ENCODE measurements around the gene RNASET2.
A peak's percentile ranks its signal among the peaks of the same experiment; 100 is the strongest.
"Not testable (repeated sequence)": the region's sequence is repeated elsewhere in the genome, so short reads cannot be mapped to it uniquely, and the experiment has no call there.

Gene RNASET2

GRCh38 chr6:166916824-166917223 lies 39.5 kb downstream of the RNASET2 start:
- Mint-ChIP-seq H3K4me3 (no peak overlapping the region), H3K27me3 (no peaks in the 10 kb centered on the region), H3K36me3 (peaks cover 3% of the 10 kb centered on the region)

GRCh38 chr6:166915484-166915883 lies 40.9 kb downstream of the RNASET2 start:
- H3K4me1 Mint-ChIP-seq = peaks cover 12% of the 10 kb centered on the region
- peaks cover 10% of the 10 kb centered on the region for H3K36me3 Mint-ChIP-seq
- H3K27me3 Mint-ChIP-seq; H3K4me3 Mint-ChIP-seq; H3K27ac Mint-ChIP-seq; ATAC-seq (ENCODE audit: low read depth); DNase-seq (ENCODE audit: low spot score in 2 of 2); H3K9me3 Mint-ChIP-seq: not testable (repeated sequence)

More at GRCh38 chr6:166916824-166917223, 39.5 kb downstream of the RNASET2 start:
- ATAC-seq (ENCODE audit: low read depth) (no peak), DNase-seq (ENCODE audit: low spot score in 2 of 2) (no peak)
- H3K4me1 Mint-ChIP-seq = peaks cover 6% of the 10 kb centered on the region
- no peak overlapping the region for H3K27ac Mint-ChIP-seq
- no peaks in the 10 kb centered on the region for H3K9me3 Mint-ChIP-seq

GRCh38 chr6:166914952-166915351 lies 41.4 kb downstream of the RNASET2 start:
- not testable (repeated sequence) for ATAC-seq (ENCODE audit: low read depth); DNase-seq (ENCODE audit: low spot score in 2 of 2); H3K9me3 Mint-ChIP-seq; H3K27me3 Mint-ChIP-seq; H3K27ac Mint-ChIP-seq; H3K4me3 Mint-ChIP-seq
- peaks cover 12% of the 10 kb centered on the region for H3K4me1 Mint-ChIP-seq
- H3K36me3 Mint-ChIP-seq = peaks cover 12% of the 10 kb centered on the region

- Mint-ChIP-seq H3K27ac (no peak overlapping the region), H3K9me3 (no peaks in the 10 kb centered on the region), H3K36me3 (peaks cover 13% of the 10 kb centered on the region), H3K4me1 (peaks cover 40% of the 10 kb centered on the region), H3K4me3 (no peak overlapping the region), H3K27me3 (no peaks in the 10 kb centered on the region)
- DNase-seq (ENCODE audit: low spot score in 2 of 2) = no peak
- no peak for ATAC-seq (ENCODE audit: low read depth)
Observed at GRCh38 chr6:166911248-166911677, 45.1 kb downstream of the RNASET2 start.

- Mint-ChIP-seq H3K36me3 (peaks cover 11% of the 10 kb centered on the region), H3K9me3 (no peaks in the 10 kb centered on the region), H3K4me1 (peaks cover 42% of the 10 kb centered on the region), H3K4me3 (no peak overlapping the region), H3K27ac (no peak overlapping the region), H3K27me3 (no peaks in the 10 kb centered on the region)
- DNase-seq (ENCODE audit: low spot score in 2 of 2) (no peak), ATAC-seq (ENCODE audit: low read depth) (no peak)
Observed at GRCh38 chr6:166910601-166911000, 45.7 kb downstream of the RNASET2 start.

- H3K36me3 Mint-ChIP-seq = peaks cover 10% of the 10 kb centered on the region
- ATAC-seq (ENCODE audit: low read depth) (no peak), DNase-seq (ENCODE audit: low spot score in 2 of 2) (no peak)
- no peaks in the 10 kb centered on the region for H3K9me3 Mint-ChIP-seq
- peaks cover 53% of the 10 kb centered on the region for H3K4me1 Mint-ChIP-seq
- no peak overlapping the region for H3K27ac Mint-ChIP-seq
- no peak overlapping the region for H3K4me3 Mint-ChIP-seq
- H3K27me3 Mint-ChIP-seq = no peaks in the 10 kb centered on the region
Observed at GRCh38 chr6:166908811-166909210, 47.5 kb downstream of the RNASET2 start.

GRCh38 chr6:166907871-166908806 lies 48.2 kb downstream of the RNASET2 start:
- Mint-ChIP-seq H3K36me3 (peaks cover 10% of the 10 kb centered on the region), H3K4me3 (no peak overlapping the region), H3K27ac (peak overlapping the region; percentile 84), H3K9me3 (no peaks in the 10 kb centered on the region), H3K4me1 (peaks cover 55% of the 10 kb centered on the region), H3K27me3 (no peaks in the 10 kb centered on the region)
- ATAC-seq (ENCODE audit: low read depth) (no peak), DNase-seq (ENCODE audit: low spot score in 2 of 2) (no peak)

- no peaks in the 10 kb centered on the region for H3K9me3 Mint-ChIP-seq
- peaks cover 55% of the 10 kb centered on the region for H3K4me1 Mint-ChIP-seq
- H3K4me3 Mint-ChIP-seq = peak overlapping the region; percentile 78
- H3K27me3 Mint-ChIP-seq = no peaks in the 10 kb centered on the region
- H3K36me3 Mint-ChIP-seq = peaks cover 10% of the 10 kb centered on the region
- H3K27ac Mint-ChIP-seq = peak overlapping the region; percentile 84
- peak; percentile 83 for ATAC-seq (ENCODE audit: low read depth)
- DNase-seq (ENCODE audit: low spot score in 2 of 2) = no peak
Observed at GRCh38 chr6:166907373-166907841, 48.9 kb downstream of the RNASET2 start.

- Mint-ChIP-seq H3K4me3 (no peak overlapping the region), H3K4me1 (peaks cover 55% of the 10 kb centered on the region), H3K9me3 (peaks cover 2% of the 10 kb centered on the region), H3K36me3 (peaks cover 14% of the 10 kb centered on the region), H3K27ac (peak overlapping the region; percentile 84), H3K27me3 (no peaks in the 10 kb centered on the region)
- ATAC-seq (ENCODE audit: low read depth) (no peak), DNase-seq (ENCODE audit: low spot score in 2 of 2) (no peak)
Observed at GRCh38 chr6:166906376-166907044, 49.8 kb downstream of the RNASET2 start.

GRCh38 chr6:166905505-166906134 lies 50.7 kb downstream of the RNASET2 start:
- H3K36me3 Mint-ChIP-seq = peaks cover 18% of the 10 kb centered on the region
- DNase-seq (ENCODE audit: low spot score in 2 of 2) (no peak), ATAC-seq (ENCODE audit: low read depth) (no peak)
- peaks cover 57% of the 10 kb centered on the region for H3K4me1 Mint-ChIP-seq
- H3K9me3 Mint-ChIP-seq = peaks cover 11% of the 10 kb centered on the region
- no peak overlapping the region for H3K27ac Mint-ChIP-seq
- H3K27me3 Mint-ChIP-seq = no peaks in the 10 kb centered on the region
- H3K4me3 Mint-ChIP-seq = no peak overlapping the region

- Mint-ChIP-seq H3K36me3 (peaks cover 15% of the 10 kb centered on the region), H3K9me3 (peaks cover 15% of the 10 kb centered on the region), H3K4me3 (no peak overlapping the region), H3K4me1 (peaks cover 58% of the 10 kb centered on the region), H3K27me3 (no peaks in the 10 kb centered on the region), H3K27ac (no peak overlapping the region)
- ATAC-seq (ENCODE audit: low read depth) = no peak
- no peak for DNase-seq (ENCODE audit: low spot score in 2 of 2)
Observed at GRCh38 chr6:166905013-166905412, 51.3 kb downstream of the RNASET2 start.

GRCh38 chr6:166904101-166904746 lies 52.1 kb downstream of the RNASET2 start:
- ATAC-seq (ENCODE audit: low read depth) (peak; percentile 61), DNase-seq (ENCODE audit: low spot score in 2 of 2) (peak in 1 of 2 donors; percentile 11)
- Mint-ChIP-seq H3K4me1 (peaks cover 58% of the 10 kb centered on the region), H3K27me3 (no peaks in the 10 kb centered on the region), H3K4me3 (peak overlapping the region; percentile 65), H3K36me3 (peaks cover 18% of the 10 kb centered on the region), H3K9me3 (peaks cover 18% of the 10 kb centered on the region), H3K27ac (peak overlapping the region; percentile 22)

GRCh38 chr6:166903500-166903899 lies 52.9 kb downstream of the RNASET2 start:
- Mint-ChIP-seq H3K4me3 (no peak overlapping the region), H3K36me3 (peaks cover 24% of the 10 kb centered on the region), H3K27ac (no peak overlapping the region), H3K9me3 (peaks cover 18% of the 10 kb centered on the region), H3K4me1 (peaks cover 52% of the 10 kb centered on the region), H3K27me3 (no peaks in the 10 kb centered on the region)
- DNase-seq (ENCODE audit: low spot score in 2 of 2) (no peak), ATAC-seq (ENCODE audit: low read depth) (no peak)
